Measurements from ENCODE around the gene VAV2.

GRCh38 chr9:133944746-133945135 lies 47.4 kb downstream of the VAV2 start:
- TF ChIP-seq CTCF (IDR thresholded peaks at IDR 0.05; ENCODE audit: insufficient read depth, low read length, poor library complexity, severe bottlenecking) = no peak
- no peak for TF ChIP-seq EZH2phosphoT487 (conservative IDR thresholded peaks at IDR 0.05; ENCODE audit: low read length)
